Measurements from ENCODE around the gene CLPSL2. TPM values are rescaled to one million over a fixed set of nuclear protein-coding genes. Genes with fewer than 3 reads are reported as not detected.

The CLPSL2 gene
- total and polyA plus RNA-seq, 10 of the 15 experiments (the other 5 are each of a cell fraction or from before 2014, with no cell fraction given) = 0.32 to 1.3 TPM; not detected in 8

- TF ChIP-seq HSF1 (IDR thresholded peaks at IDR 0.05; ENCODE audit: low read depth, low read length) = no peak
- peak; percentile 89 to 95 (median 93); a peak in 5 of 6 replicates for TF ChIP-seq CTCF (IDR thresholded peaks at IDR 0.05 in 2 of 3, conservative IDR thresholded peaks at IDR 0.05 in 1 of 3; ENCODE audit: control insufficient read depth in 2 of 3, extremely low read depth in 1 of 3, insufficient read depth in 1 of 3, low read depth in 3 of 3, low read length in 3 of 3)
- peak; percentile 48 for TF ChIP-seq RELA (IDR thresholded peaks at IDR 0.05; ENCODE audit: borderline replicate concordance, partially characterized antibody)
- TF ChIP-seq HDAC6 (IDR thresholded peaks at IDR 0.05; ENCODE audit: unreplicated experiment) = no peak
- TF ChIP-seq ZBTB11 (CRISPR knock-in tag; IDR thresholded peaks at IDR 0.05) = no peak
- no peak for TF ChIP-seq CHD1 (IDR thresholded peaks at IDR 0.05; ENCODE audit: low read depth, low read length)
Observed at GRCh38 chr6:35736253-35736894, 40.0 kb upstream of the CLPSL2 start (continued).
